PFSK-1 (cell line): ENCODE measurements around the gene STUM.

Source experiments
- POLR2AphosphoS5 ChIP-seq: IDR thresholded peaks from 2 replicates; pipeline ENCODE4 v1.6.1; 2012; ENCODE audit warnings: low read depth, mild to moderate bottlenecking, control low read depth, low read length, moderate library complexity
- SIN3A ChIP-seq: IDR thresholded peaks from 2 replicates; pipeline ENCODE4 v1.6.1; 2012; ENCODE audit warnings: mild to moderate bottlenecking, low read length, moderate library complexity, borderline replicate concordance; ENCODE audit not compliant: insufficient read depth
- TAF1 ChIP-seq: IDR thresholded peaks from 2 replicates; pipeline ENCODE4 v1.6.1; 2012; ENCODE audit warnings: low read length, control low read depth, borderline replicate concordance; ENCODE audit not compliant: insufficient read depth

GRCh38 chr1:226523646-226524406 is 24.7 kb upstream of the STUM start:
- TF ChIP-seq POLR2AphosphoS5, result no peak
- TF ChIP-seq TAF1, result no peak
- TF ChIP-seq SIN3A, result no peak
